Activated naive CD4-positive, alpha-beta T cell treated with anti-CD3 and anti-CD28 coated beads, Interleukin-2, amount 50 U/mL, for 24 hours (primary cell): ENCODE results near the gene PIBF1.

Source experiments
- H3K27ac Mint-ChIP-seq: one replicate; pipeline ENCODE4 v1.8.0; 2021; ENCODE audit warnings: mild to moderate bottlenecking, mixed read lengths
- H3K27me3 Mint-ChIP-seq: one replicate; pipeline ENCODE4 v1.8.0; 2021; ENCODE audit warnings: mixed read lengths
- H3K36me3 Mint-ChIP-seq: one replicate; pipeline ENCODE4 v1.8.0; 2021; ENCODE audit warnings: mixed read lengths
- H3K4me1 Mint-ChIP-seq: one replicate; pipeline ENCODE4 v1.8.0; 2021; ENCODE audit warnings: mixed read lengths
- H3K4me3 Mint-ChIP-seq: one replicate; pipeline ENCODE4 v1.8.0; 2021; ENCODE audit warnings: mild to moderate bottlenecking, mixed read lengths
- H3K9me3 Mint-ChIP-seq: one replicate; pipeline ENCODE4 v1.8.0; 2021; ENCODE audit warnings: mixed read lengths

PIBF1 gene

GRCh38 chr13:73055813-73056564 lies 274.1 kb downstream of the PIBF1 start:
- Mint-ChIP-seq H3K27ac (no peak overlapping the region), H3K36me3 (peaks cover 2% of the 10 kb centered on the region)

GRCh38 chr13:73056565-73056962 lies 274.6 kb downstream of the PIBF1 start:
- Mint-ChIP-seq H3K4me1 (peaks cover 21% of the 10 kb centered on the region), H3K27me3 (peaks cover 14% of the 10 kb centered on the region), H3K4me3 (no peak overlapping the region), H3K9me3 (no peaks in the 10 kb centered on the region), H3K27ac (no peak overlapping the region), H3K36me3 (peaks cover 2% of the 10 kb centered on the region)

More at GRCh38 chr13:73055813-73056564, 274.1 kb downstream of the PIBF1 start:
- Mint-ChIP-seq H3K27me3 (peaks cover 14% of the 10 kb centered on the region), H3K4me3 (no peak overlapping the region), H3K4me1 (peaks cover 21% of the 10 kb centered on the region), H3K9me3 (no peaks in the 10 kb centered on the region)

GRCh38 chr13:73057284-73058063 lies 275.5 kb downstream of the PIBF1 start:
- H3K4me1 Mint-ChIP-seq: peaks cover 21% of the 10 kb centered on the region
- H3K27ac Mint-ChIP-seq: no peak overlapping the region
- no peak overlapping the region for H3K4me3 Mint-ChIP-seq
- no peaks in the 10 kb centered on the region for H3K9me3 Mint-ChIP-seq
- peaks cover 14% of the 10 kb centered on the region for H3K27me3 Mint-ChIP-seq
- peaks cover 2% of the 10 kb centered on the region for H3K36me3 Mint-ChIP-seq

- Mint-ChIP-seq H3K27me3 (peaks cover 14% of the 10 kb centered on the region), H3K4me1 (peaks cover 21% of the 10 kb centered on the region), H3K27ac (no peak overlapping the region), H3K9me3 (no peaks in the 10 kb centered on the region), H3K4me3 (peak overlapping the region; percentile 86), H3K36me3 (peaks cover 2% of the 10 kb centered on the region)
Observed at GRCh38 chr13:73058064-73058313, 276.1 kb downstream of the PIBF1 start.

- Mint-ChIP-seq H3K27me3 (peaks cover 14% of the 10 kb centered on the region), H3K4me1 (peaks cover 21% of the 10 kb centered on the region), H3K9me3 (no peaks in the 10 kb centered on the region), H3K27ac (no peak overlapping the region), H3K4me3 (peak overlapping the region; percentile 86), H3K36me3 (peaks cover 2% of the 10 kb centered on the region)
Observed at GRCh38 chr13:73058432-73058735, 276.5 kb downstream of the PIBF1 start.

GRCh38 chr13:73058736-73059459 lies 277.0 kb downstream of the PIBF1 start, which contains the start of gene KLF5:
TSS of gene KLF5 (plus strand) at chr13:73059005. CDS start at chr13:73059328, 323 bp downstream.
- Mint-ChIP-seq H3K9me3 (no peaks in the 10 kb centered on the region), H3K4me1 (peaks cover 21% of the 10 kb centered on the region), H3K4me3 (peak within 1 kb of the TSS; percentile 86), H3K36me3 (peaks cover 2% of the 10 kb centered on the region), H3K27ac (peak within 1 kb of the TSS; percentile 83), H3K27me3 (peaks cover 14% of the 10 kb centered on the region)

- peak overlapping the region; percentile 78 for H3K4me3 Mint-ChIP-seq
- no peak overlapping the region for H3K27ac Mint-ChIP-seq
- H3K9me3 Mint-ChIP-seq: no peaks in the 10 kb centered on the region
- peaks cover 14% of the 10 kb centered on the region for H3K27me3 Mint-ChIP-seq
- H3K4me1 Mint-ChIP-seq: peaks cover 21% of the 10 kb centered on the region
- peaks cover 2% of the 10 kb centered on the region for H3K36me3 Mint-ChIP-seq
Observed at GRCh38 chr13:73059460-73060250, 277.7 kb downstream of the PIBF1 start.

- Mint-ChIP-seq H3K4me1 (peaks cover 21% of the 10 kb centered on the region), H3K27me3 (peaks cover 12% of the 10 kb centered on the region), H3K4me3 (peak overlapping the region; percentile 78), H3K9me3 (no peaks in the 10 kb centered on the region), H3K36me3 (peaks cover 2% of the 10 kb centered on the region), H3K27ac (no peak overlapping the region)
Observed at GRCh38 chr13:73060251-73061160, 278.6 kb downstream of the PIBF1 start.

- H3K27ac Mint-ChIP-seq: no peak overlapping the region
- H3K36me3 Mint-ChIP-seq: no peaks in the 10 kb centered on the region
- H3K27me3 Mint-ChIP-seq: peaks cover 6% of the 10 kb centered on the region
- H3K4me1 Mint-ChIP-seq: peaks cover 21% of the 10 kb centered on the region
- H3K4me3 Mint-ChIP-seq: no peak overlapping the region
- H3K9me3 Mint-ChIP-seq: no peaks in the 10 kb centered on the region
Observed at GRCh38 chr13:73061473-73061872, 279.5 kb downstream of the PIBF1 start.

GRCh38 chr13:73061876-73062275 lies 279.9 kb downstream of the PIBF1 start:
- peaks cover 21% of the 10 kb centered on the region for H3K4me1 Mint-ChIP-seq

GRCh38 chr13:73062468-73062867 lies 280.5 kb downstream of the PIBF1 start:
- Mint-ChIP-seq H3K27me3 (peaks cover 4% of the 10 kb centered on the region), H3K4me1 (peaks cover 21% of the 10 kb centered on the region), H3K36me3 (no peaks in the 10 kb centered on the region), H3K9me3 (no peaks in the 10 kb centered on the region), H3K27ac (no peak overlapping the region), H3K4me3 (no peak overlapping the region)

More at GRCh38 chr13:73061876-73062275, 279.9 kb downstream of the PIBF1 start:
- Mint-ChIP-seq H3K4me3 (no peak overlapping the region), H3K27ac (no peak overlapping the region), H3K9me3 (no peaks in the 10 kb centered on the region), H3K27me3 (peaks cover 6% of the 10 kb centered on the region), H3K36me3 (no peaks in the 10 kb centered on the region)

- Mint-ChIP-seq H3K4me1 (peaks cover 20% of the 10 kb centered on the region), H3K9me3 (no peaks in the 10 kb centered on the region), H3K36me3 (no peaks in the 10 kb centered on the region), H3K27ac (no peak overlapping the region), H3K27me3 (peaks cover 4% of the 10 kb centered on the region), H3K4me3 (no peak overlapping the region)
Observed at GRCh38 chr13:73063166-73063565, 281.2 kb downstream of the PIBF1 start.

GRCh38 chr13:73065036-73065435 lies 283.1 kb downstream of the PIBF1 start:
- no peak overlapping the region for H3K27ac Mint-ChIP-seq
- no peaks in the 10 kb centered on the region for H3K9me3 Mint-ChIP-seq
- H3K36me3 Mint-ChIP-seq: no peaks in the 10 kb centered on the region
- no peaks in the 10 kb centered on the region for H3K27me3 Mint-ChIP-seq
- peaks cover 9% of the 10 kb centered on the region for H3K4me1 Mint-ChIP-seq
- no peak overlapping the region for H3K4me3 Mint-ChIP-seq

- peaks cover 1% of the 10 kb centered on the region for H3K4me1 Mint-ChIP-seq
- H3K27me3 Mint-ChIP-seq: no peaks in the 10 kb centered on the region
- no peaks in the 10 kb centered on the region for H3K9me3 Mint-ChIP-seq
- H3K36me3 Mint-ChIP-seq: no peaks in the 10 kb centered on the region
- H3K27ac Mint-ChIP-seq: no peak overlapping the region
- no peak overlapping the region for H3K4me3 Mint-ChIP-seq
Observed at GRCh38 chr13:73065665-73066340, 283.9 kb downstream of the PIBF1 start.
